SK-N-MC (cell line): ENCODE results near the gene DUSP16.
"Not testable (repeated sequence)": the region's sequence is repeated elsewhere in the genome, so short reads cannot be mapped to it uniquely, and the experiment has no call there.

Experiments
- DNase-seq: peaks from one replicate; pipeline ENCODE4 v3.0.0-alpha.2; 2011; ENCODE audit warnings: low read depth, low spot score
- H3K27ac ChIP-seq: fragments of 200-600 bp; sonication (generic); 2 replicates; pipeline ENCODE4 v1.5.1; 2016; ENCODE audit warnings: mixed run types
- H3K36me3 ChIP-seq: fragments of 200-600 bp; sonication (generic); 2 replicates; pipeline ENCODE4 v1.6.1; 2017; ENCODE audit warnings: antibody characterized with exemption, low read length, mixed read lengths; ENCODE audit not compliant: insufficient read depth
- H3K4me3 ChIP-seq: fragments of 200-600 bp; sonication (generic); 2 replicates; pipeline ENCODE4 v1.5.1; 2016
- H3K9ac ChIP-seq: fragments of 200-600 bp; sonication (generic); 2 replicates; pipeline ENCODE4 v1.8.0; 2017; ENCODE audit warnings: mixed run types, mixed read lengths; ENCODE audit not compliant: insufficient read length
- H3K9me3 ChIP-seq: fragments of 200-600 bp; sonication (generic); 2 replicates; pipeline ENCODE4 v1.6.1; 2017; ENCODE audit warnings: low read depth, mild to moderate bottlenecking, antibody characterized with exemption, low read length, moderate library complexity, mixed read lengths
- EZH2 ChIP-seq: fragments of 200-600 bp; sonication (generic); IDR thresholded peaks from one replicate; pipeline ENCODE4 v1.6.1; 2017; ENCODE audit warnings: antibody characterized with exemption
- FOXP2 ChIP-seq: optimal IDR thresholded peaks from 2 replicates; pipeline ENCODE3; 2011; ENCODE audit warnings: mild to moderate bottlenecking, moderate library complexity; ENCODE audit not compliant: insufficient read depth; ENCODE audit errors: extremely low read length, control extremely low read depth
- POLR2AphosphoS5 ChIP-seq: IDR thresholded peaks from 2 replicates; pipeline ENCODE4 v1.6.1; 2012; ENCODE audit warnings: mild to moderate bottlenecking, low read depth, low read length, borderline replicate concordance

The DUSP16 gene

DNA sequence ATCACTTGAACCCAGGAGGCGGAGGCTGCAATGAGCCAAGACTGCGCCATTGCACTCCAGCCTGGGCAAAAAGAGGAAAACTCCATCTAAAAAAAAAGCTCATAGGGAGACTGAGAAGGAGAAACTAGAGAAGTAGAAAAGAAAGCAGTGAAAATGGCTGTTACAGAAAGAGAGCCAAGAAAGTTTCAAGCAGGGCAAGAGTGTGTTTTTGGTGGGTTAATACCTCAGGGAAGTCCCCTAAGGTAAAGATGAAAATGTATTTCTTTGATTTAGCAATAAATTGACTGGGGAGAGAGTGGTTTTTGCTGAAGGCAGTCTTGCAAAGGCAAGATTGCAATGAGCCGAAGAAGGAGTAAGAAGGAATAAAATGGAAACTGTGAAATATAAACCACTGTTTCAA is 10.0 kb upstream of the DUSP16 start:
- TF ChIP-seq EZH2 = no peak
- no peak for TF ChIP-seq FOXP2
- no peak for TF ChIP-seq POLR2AphosphoS5
- no peak overlapping the region for H3K9ac ChIP-seq
- no peaks in the 10 kb centered on the region for H3K36me3 ChIP-seq

GRCh38 chr12:12565971-12566370 is 3.3 kb upstream of the DUSP16 start:
- not testable (repeated sequence) for H3K9ac ChIP-seq, H3K36me3 ChIP-seq, H3K9me3 ChIP-seq, DNase-seq, H3K27ac ChIP-seq, H3K4me3 ChIP-seq

More for the DNA sequence above, 10.0 kb upstream of the DUSP16 start:
- no peak overlapping the region for H3K4me3 ChIP-seq
- no peak overlapping the region for H3K27ac ChIP-seq
- H3K9me3 ChIP-seq = no peaks in the 10 kb centered on the region
- no peak for DNase-seq

- TF ChIP-seq POLR2AphosphoS5 (no peak), FOXP2 (no peak), EZH2 (no peak)
- Histone ChIP-seq H3K9ac (no peak overlapping the region), H3K9me3 (no peaks in the 10 kb centered on the region), H3K36me3 (no peaks in the 10 kb centered on the region), H3K27ac (no peak overlapping the region), H3K4me3 (no peak overlapping the region)
- DNase-seq = no peak
Measured at GRCh38 chr12:12564911-12565310, 2.2 kb upstream of the DUSP16 start.

GRCh38 chr12:12563290-12563928 is 746 bp upstream of the DUSP16 start:
- TF ChIP-seq FOXP2 = no peak
- no peak for TF ChIP-seq POLR2AphosphoS5
- no peak for TF ChIP-seq EZH2
- Histone ChIP-seq H3K27ac (peak overlapping the region; percentile 85), H3K36me3 (no peaks in the 10 kb centered on the region), H3K4me3 (peak overlapping the region; percentile 99), H3K9ac (peak overlapping the region; percentile 98), H3K9me3 (no peaks in the 10 kb centered on the region)
- no peak for DNase-seq

- TF ChIP-seq EZH2 (no peak), POLR2AphosphoS5 (no peak), FOXP2 (no peak)
- peak overlapping the region; percentile 99 for H3K4me3 ChIP-seq
- H3K36me3 ChIP-seq = no peaks in the 10 kb centered on the region
- H3K9me3 ChIP-seq = no peaks in the 10 kb centered on the region
- DNase-seq = no peak
- peak overlapping the region; percentile 79 for H3K27ac ChIP-seq
- peak overlapping the region; percentile 98 for H3K9ac ChIP-seq
Measured at GRCh38 chr12:12562016-12562483, 613 bp downstream of the DUSP16 start.

- peak overlapping the region; percentile 99 for H3K4me3 ChIP-seq
- TF ChIP-seq FOXP2 (no peak), POLR2AphosphoS5 (no peak), EZH2 (no peak)
- no peaks in the 10 kb centered on the region for H3K36me3 ChIP-seq
- DNase-seq = no peak
- H3K9me3 ChIP-seq = no peaks in the 10 kb centered on the region
- peak overlapping the region; percentile 79 for H3K27ac ChIP-seq
- H3K9ac ChIP-seq = peak overlapping the region; percentile 98
Measured at GRCh38 chr12:12561371-12562015, 1.2 kb downstream of the DUSP16 start.

DNA sequence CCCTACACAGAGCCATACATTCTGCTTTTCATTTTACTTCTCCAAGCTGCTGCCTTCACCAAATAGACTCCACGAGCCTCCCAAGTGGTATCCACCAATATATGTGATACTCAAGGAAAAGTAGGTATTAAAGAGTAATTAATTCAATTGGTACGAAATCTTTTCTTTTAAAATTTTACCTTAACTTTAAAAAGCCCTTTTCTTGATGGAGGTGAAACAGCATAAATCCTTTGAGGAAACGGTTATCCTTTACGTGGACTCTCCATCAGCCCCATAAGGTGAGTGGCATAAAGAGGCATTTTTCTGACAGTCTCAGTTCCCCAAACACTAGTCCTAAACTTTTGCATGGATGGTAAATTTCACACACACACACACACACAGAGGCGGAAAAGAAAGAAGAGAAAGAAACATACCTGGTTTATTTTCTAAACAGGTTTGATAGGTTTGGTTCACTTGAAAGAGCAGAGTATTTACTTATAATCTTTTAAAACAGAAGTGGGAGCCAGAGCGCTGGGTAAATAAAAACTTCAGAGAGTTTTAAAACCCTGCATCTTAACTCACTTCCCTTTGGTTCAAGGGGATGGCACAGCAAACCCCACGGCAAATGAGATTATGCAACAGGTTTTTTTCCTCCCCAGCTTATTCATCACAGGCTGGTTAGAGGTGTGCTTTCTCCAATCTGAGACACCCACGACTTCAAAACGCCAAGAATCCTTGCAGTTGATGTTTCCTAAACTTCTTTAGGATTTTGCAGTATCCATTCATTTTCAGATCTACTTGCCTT is 1.9 kb downstream of the DUSP16 start:
- Histone ChIP-seq H3K27ac (peak overlapping the region; percentile 79; the same call in 1 of the 2 replicates), H3K36me3 (no peaks in the 10 kb centered on the region), H3K4me3 (peak overlapping the region; percentile 99), H3K9me3 (no peaks in the 10 kb centered on the region), H3K9ac (peak overlapping the region; percentile 98)
- TF ChIP-seq EZH2 (no peak), POLR2AphosphoS5 (no peak), FOXP2 (no peak)
- peak; percentile 26 for DNase-seq

DNA sequence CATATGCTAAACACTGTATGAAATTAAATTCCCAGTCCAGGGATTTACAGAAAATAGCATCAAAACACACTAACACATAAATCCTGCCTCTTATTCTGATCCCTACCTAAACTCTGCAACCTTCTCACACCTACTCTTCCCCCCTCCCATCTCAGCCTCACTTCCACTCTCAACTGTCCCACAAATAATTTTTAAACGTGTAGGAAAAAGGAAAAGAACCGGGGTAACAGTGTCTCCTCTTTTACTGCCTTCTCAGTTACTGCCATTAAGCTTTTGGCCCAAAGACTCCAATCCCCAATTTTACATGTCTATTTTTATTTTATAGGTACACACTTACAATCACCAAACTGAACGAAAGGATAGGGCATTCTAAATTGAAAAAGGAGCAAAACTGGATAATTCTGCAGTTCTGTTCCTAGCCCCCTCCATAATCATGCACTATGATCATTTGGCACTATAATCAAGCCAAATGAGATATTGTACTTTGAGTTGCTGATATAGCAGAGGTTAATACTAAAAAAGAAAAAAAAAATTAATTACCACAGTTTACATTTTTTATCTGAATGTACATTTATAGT is 2.9 kb downstream of the DUSP16 start:
- Histone ChIP-seq H3K36me3 (no peaks in the 10 kb centered on the region), H3K4me3 (no peak overlapping the region), H3K9me3 (no peaks in the 10 kb centered on the region), H3K27ac (no peak overlapping the region), H3K9ac (peak overlapping the region; percentile 29)
- DNase-seq = no peak
- TF ChIP-seq FOXP2 (no peak), POLR2AphosphoS5 (no peak), EZH2 (no peak)

GRCh38 chr12:12558291-12558690 is 4.4 kb downstream of the DUSP16 start:
- TF ChIP-seq EZH2 = no peak
- no peak for TF ChIP-seq POLR2AphosphoS5
- no peak for TF ChIP-seq FOXP2
- DNase-seq = no peak
- Histone ChIP-seq H3K27ac (no peak overlapping the region), H3K9me3 (no peaks in the 10 kb centered on the region), H3K36me3 (no peaks in the 10 kb centered on the region), H3K9ac (no peak overlapping the region), H3K4me3 (no peak overlapping the region)
